Left lung (tissue), 10 donors: ENCODE results near the gene PRKN. TPM values are rescaled to one million over a fixed set of nuclear protein-coding genes. Genes with fewer than 3 reads are reported as not detected.

Source experiments
- ATAC-seq: fragments of 200-7000 bp; cut with Tn5 transposase; one replicate; pipeline ENCODE4 v1.9.1; 2020; ENCODE audit warnings: moderate library complexity
- DNase-seq, 4 donors: peaks; one replicate each; pipeline ENCODE4 v3.0.0-alpha.2; 2013 to 2020
- H3K27ac ChIP-seq, 2 donors: fragments of 200-600 bp; sonication (generic) in 1 of 2; one replicate each; pipeline versions ENCODE4 v1.5.0 to v1.8.0; 2020 to 2021
- H3K27me3 ChIP-seq, 2 donors: fragments of 200-600 bp; sonication (generic) in 1 of 2; one replicate each; pipeline versions ENCODE4 v1.5.0 to v1.8.0; 2020 to 2021
- H3K36me3 ChIP-seq, 2 donors: fragments of 200-600 bp; sonication (generic) in 1 of 2; one replicate each; pipeline versions ENCODE4 v1.5.0 to v1.8.0; 2020 to 2021
- H3K4me1 ChIP-seq, 2 donors: fragments of 200-600 bp; one replicate each; pipeline ENCODE4 v1.8.0; 2021
- H3K4me3 ChIP-seq, 2 donors: fragments of 200-600 bp; sonication (generic) in 1 of 2; one replicate each; pipeline versions ENCODE4 v1.5.0 to v1.8.0; 2020 to 2021; ENCODE audit warnings: mild to moderate bottlenecking in 1 of 2
- H3K9me3 ChIP-seq, 2 donors: fragments of 200-600 bp; sonication (generic) in 1 of 2; one replicate each; pipeline versions ENCODE4 v1.5.0 to v1.8.0; 2020 to 2021
- intact Hi-C, 2 donors: fragments of 100-400 bp; cut with DNase I; formaldehyde crosslinking; loops; one replicate each; pipeline versions ENCODE4 v1.11.2 to v1.14.2; 2022
- polyA plus RNA-seq, 6 donors: library from polyadenylated mRNA; unstranded; fragments of 120-200 nt; gene quantifications; one replicate each; pipeline ENCODE4 v1.2.1, GENCODE V29; 2013; ENCODE audit not compliant: insufficient read length in 6 of 6
- total RNA-seq, 2 donors: library from RNA; stranded (reverse); fragmentation: NEBNext Ultra II Directional; extraction: Animal tissue kit (Norgen Biotek cat#: 25700); gene quantifications; one replicate each; pipeline ENCODE4 v1.2.1, GENCODE V29; 2021
- TF ChIP-seq, protein P1 (sequence below), 2 donors: fragments of 200-600 bp; sonication (generic) in 1 of 2; IDR thresholded peaks; one replicate each; pipeline versions ENCODE4 v1.5.0 to v1.8.0; 2021; ENCODE audit warnings: antibody characterized with exemption in 2 of 2
- donor health status: DM: no; HTN: yes; CAD: no.
- donor health status: DM: no; HTN: no; CAD: no.

PRKN gene
- total and polyA plus RNA-seq, 8 donors: 1.9 to 4.3 (median 2.5) TPM

- Histone ChIP-seq H3K27me3 (no peaks in the 10 kb centered on the region), H3K36me3 (no peaks in the 10 kb centered on the region), H3K4me1 (no peaks in the 10 kb centered on the region), H3K9me3 (peaks cover 0 to 3% of the 10 kb centered on the region in 2 donors), H3K27ac (no peak overlapping the region), H3K4me3 (no peak overlapping the region)
- ATAC-seq (no peak), DNase-seq (no peak)
- intact Hi-C loops: no loop called here
- TF ChIP-seq, protein P1, sequence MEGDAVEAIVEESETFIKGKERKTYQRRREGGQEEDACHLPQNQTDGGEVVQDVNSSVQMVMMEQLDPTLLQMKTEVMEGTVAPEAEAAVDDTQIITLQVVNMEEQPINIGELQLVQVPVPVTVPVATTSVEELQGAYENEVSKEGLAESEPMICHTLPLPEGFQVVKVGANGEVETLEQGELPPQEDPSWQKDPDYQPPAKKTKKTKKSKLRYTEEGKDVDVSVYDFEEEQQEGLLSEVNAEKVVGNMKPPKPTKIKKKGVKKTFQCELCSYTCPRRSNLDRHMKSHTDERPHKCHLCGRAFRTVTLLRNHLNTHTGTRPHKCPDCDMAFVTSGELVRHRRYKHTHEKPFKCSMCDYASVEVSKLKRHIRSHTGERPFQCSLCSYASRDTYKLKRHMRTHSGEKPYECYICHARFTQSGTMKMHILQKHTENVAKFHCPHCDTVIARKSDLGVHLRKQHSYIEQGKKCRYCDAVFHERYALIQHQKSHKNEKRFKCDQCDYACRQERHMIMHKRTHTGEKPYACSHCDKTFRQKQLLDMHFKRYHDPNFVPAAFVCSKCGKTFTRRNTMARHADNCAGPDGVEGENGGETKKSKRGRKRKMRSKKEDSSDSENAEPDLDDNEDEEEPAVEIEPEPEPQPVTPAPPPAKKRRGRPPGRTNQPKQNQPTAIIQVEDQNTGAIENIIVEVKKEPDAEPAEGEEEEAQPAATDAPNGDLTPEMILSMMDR (IDR thresholded peaks at IDR 0.05): no peak
Measured at GRCh38 chr6:161745128-161745527, 982.4 kb downstream of the PRKN start.

- H3K9me3 ChIP-seq: peaks cover 0 to 8% of the 10 kb centered on the region in 2 donors
- no peak overlapping the region for H3K27ac ChIP-seq
- no peaks in the 10 kb centered on the region for H3K36me3 ChIP-seq
- TF ChIP-seq, protein P1 (IDR thresholded peaks at IDR 0.05): no peak
- intact Hi-C loops: no loop called here
- no peak overlapping the region for H3K4me3 ChIP-seq
- ATAC-seq (no peak), DNase-seq (no peak)
- no peaks in the 10 kb centered on the region for H3K4me1 ChIP-seq
- no peaks in the 10 kb centered on the region for H3K27me3 ChIP-seq
Measured at GRCh38 chr6:161744211-161745067, 983.1 kb downstream of the PRKN start.

DNA sequence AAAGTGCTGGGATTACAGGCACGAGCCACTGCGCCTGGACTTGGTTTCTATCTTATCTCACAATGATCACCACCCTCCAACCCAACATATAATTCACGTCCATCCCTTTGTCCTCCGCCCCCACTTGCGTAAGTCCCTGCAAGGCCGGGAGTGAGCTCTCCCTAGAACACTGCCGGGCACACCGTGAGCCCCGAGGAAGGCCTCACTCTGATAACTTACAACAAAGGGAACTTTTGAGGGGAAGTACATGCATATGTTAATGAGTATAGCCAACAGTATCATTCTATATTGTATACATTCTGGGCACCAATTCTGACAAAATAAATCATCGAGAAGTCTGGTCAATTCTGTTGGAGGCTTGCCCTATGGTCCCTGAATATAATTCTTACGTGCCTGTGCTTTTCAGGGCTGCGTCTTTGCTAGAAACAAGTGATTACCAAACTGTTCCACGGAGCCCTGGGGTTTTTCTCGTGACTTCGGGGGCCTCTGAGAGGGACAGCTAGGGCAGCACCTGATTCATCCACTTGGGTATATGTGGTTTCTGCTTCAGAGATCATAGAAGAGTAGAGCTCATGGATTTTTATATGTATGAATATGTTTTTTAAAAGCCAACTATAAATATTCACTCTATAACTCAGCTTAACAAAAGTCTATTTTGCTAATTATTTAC, 983.9 kb downstream of the PRKN start:
- no peak overlapping the region for H3K27ac ChIP-seq
- ATAC-seq: no peak
- no peaks in the 10 kb centered on the region for H3K36me3 ChIP-seq
- no peak overlapping the region for H3K4me3 ChIP-seq
- TF ChIP-seq, protein P1 (IDR thresholded peaks at IDR 0.05): no peak
- intact Hi-C loops: no loop called here
- H3K27me3 ChIP-seq: no peaks in the 10 kb centered on the region
- peaks cover 0 to 8% of the 10 kb centered on the region in 2 donors for H3K9me3 ChIP-seq
- H3K4me1 ChIP-seq: no peaks in the 10 kb centered on the region
- DNase-seq: no peak

- Histone ChIP-seq H3K27me3 (no peaks in the 10 kb centered on the region), H3K4me3 (no peak overlapping the region), H3K9me3 (peaks cover 0 to 8% of the 10 kb centered on the region in 2 donors), H3K27ac (no peak overlapping the region), H3K36me3 (no peaks in the 10 kb centered on the region), H3K4me1 (no peaks in the 10 kb centered on the region)
- DNase-seq (no peak), ATAC-seq (no peak)
- TF ChIP-seq, protein P1 (IDR thresholded peaks at IDR 0.05): no peak
- intact Hi-C loops: no loop called here
Measured at GRCh38 chr6:161740486-161740885, 987.1 kb downstream of the PRKN start.

DNA sequence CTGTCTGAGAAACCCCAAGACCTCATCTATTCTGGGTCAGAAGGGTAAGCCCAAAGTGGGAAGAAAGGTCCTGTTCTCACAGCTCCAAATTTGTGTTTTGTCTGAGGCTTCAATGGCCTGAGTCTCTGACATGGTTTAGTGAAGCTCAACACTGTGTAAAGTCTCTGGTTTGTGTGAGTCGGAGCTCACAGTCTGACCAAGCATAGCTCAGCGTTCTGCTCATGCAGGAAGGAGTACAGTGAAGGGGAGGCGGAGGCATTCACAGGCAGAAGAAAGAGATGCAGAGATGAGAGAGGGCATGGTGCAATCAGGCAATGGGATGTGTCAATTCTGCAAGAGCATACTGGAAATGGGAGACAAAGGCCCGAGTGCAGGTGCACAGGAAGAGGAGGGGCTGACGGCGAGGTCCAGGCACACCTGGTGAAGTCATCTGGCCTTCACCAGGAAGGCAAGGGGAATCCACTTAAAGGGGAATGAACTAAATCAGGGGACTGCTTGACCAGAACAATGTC, 990.7 kb downstream of the PRKN start:
- Histone ChIP-seq H3K4me3 (no peak overlapping the region), H3K9me3 (peaks cover 0 to 8% of the 10 kb centered on the region in 2 donors), H3K36me3 (no peaks in the 10 kb centered on the region), H3K27me3 (no peaks in the 10 kb centered on the region), H3K4me1 (no peaks in the 10 kb centered on the region), H3K27ac (no peak overlapping the region)
- DNase-seq: no peak
- no peak for ATAC-seq
- intact Hi-C loops: no loop called here
- TF ChIP-seq, protein P1 (IDR thresholded peaks at IDR 0.05): no peak
